H9 (cell line): ENCODE data around the gene OXTR. TPM values are rescaled to one million over a fixed set of nuclear protein-coding genes. Genes with fewer than 3 reads are reported as not detected.

Source experiments
- DNase-seq: peaks from one replicate; pipeline ENCODE4 v3.0.0-alpha.2; 2017
- H2AFZ ChIP-seq: one replicate; pipeline ENCODE4 v1.6.1; 2013; ENCODE audit warnings: mild to moderate bottlenecking, low read length, control low read depth, moderate library complexity
- H2AK5ac ChIP-seq: 2 replicates; pipeline ENCODE4 v1.6.1; 2013; ENCODE audit warnings: low read length, control low read depth, mixed read lengths; ENCODE audit not compliant: insufficient read length
- H2BK120ac ChIP-seq: one replicate; pipeline ENCODE4 v1.6.1; 2013; ENCODE audit warnings: low read depth, mild to moderate bottlenecking, low read length, control low read depth, inconsistent platforms; ENCODE audit not compliant: poor library complexity, severe bottlenecking
- H2BK12ac ChIP-seq: 2 replicates; pipeline ENCODE4 v1.6.1; 2013; ENCODE audit warnings: low read length, control low read depth, mixed read lengths, low read depth; ENCODE audit not compliant: insufficient read length
- H2BK15ac ChIP-seq: 2 replicates; pipeline ENCODE4 v1.6.1; 2013; ENCODE audit warnings: low read depth, low read length, control low read depth
- H2BK20ac ChIP-seq: one replicate; pipeline ENCODE4 v1.6.1; 2013; ENCODE audit warnings: low read depth, mild to moderate bottlenecking, low read length, control low read depth, inconsistent platforms; ENCODE audit not compliant: poor library complexity, severe bottlenecking
- H2BK5ac ChIP-seq: 2 replicates; pipeline ENCODE4 v1.6.1; 2013; ENCODE audit warnings: low read length, control low read depth, mixed read lengths; ENCODE audit not compliant: insufficient read length
- H3K14ac ChIP-seq: 2 replicates; pipeline ENCODE4 v1.6.1; 2013; ENCODE audit warnings: low read length, control low read depth; ENCODE audit not compliant: insufficient read depth
- H3K18ac ChIP-seq: 2 replicates; pipeline ENCODE4 v1.6.1; 2013; ENCODE audit warnings: low read depth, mild to moderate bottlenecking, mixed read lengths, low read length, control low read depth; ENCODE audit not compliant: insufficient read length
- H3K23ac ChIP-seq: 2 replicates; pipeline ENCODE4 v1.6.1; 2013; ENCODE audit warnings: low read length, control low read depth, mixed read lengths, low read depth; ENCODE audit not compliant: insufficient read length
- H3K23me2 ChIP-seq: 2 replicates; pipeline ENCODE4 v1.6.1; 2013; ENCODE audit warnings: low read depth, mild to moderate bottlenecking, mixed read lengths, low read length, control low read depth; ENCODE audit not compliant: insufficient read length, poor library complexity, severe bottlenecking
- H3K27ac ChIP-seq: 2 replicates; pipeline ENCODE4 v1.5.1; 2013; ENCODE audit warnings: low read length, control low read depth, mixed read lengths, low read depth; ENCODE audit not compliant: insufficient read length
- H3K27me3 ChIP-seq: 2 replicates; pipeline ENCODE4 v1.6.1; 2013; ENCODE audit warnings: low read length, control low read depth, inconsistent platforms; ENCODE audit not compliant: insufficient read depth
- H3K4ac ChIP-seq: 2 replicates; pipeline ENCODE4 v1.6.1; 2013; ENCODE audit warnings: low read depth, mild to moderate bottlenecking, control low read depth, inconsistent platforms, low read length, moderate library complexity
- H3K4me1 ChIP-seq: 2 replicates; pipeline ENCODE4 v1.6.1; 2013; ENCODE audit warnings: low read length, control low read depth, inconsistent platforms; ENCODE audit not compliant: insufficient read depth
- H3K4me2 ChIP-seq: 2 replicates; pipeline ENCODE4 v1.6.1; 2013; ENCODE audit warnings: low read length, control low read depth, mixed read lengths; ENCODE audit not compliant: insufficient read length, insufficient read depth
- H3K56ac ChIP-seq: 2 replicates; pipeline ENCODE4 v1.6.1; 2013; ENCODE audit warnings: low read depth, mild to moderate bottlenecking, mixed read lengths, low read length, control low read depth; ENCODE audit not compliant: insufficient read length
- H3K79me1 ChIP-seq: 2 replicates; pipeline ENCODE4 v1.6.1; 2013; ENCODE audit warnings: low read depth, mild to moderate bottlenecking, moderate library complexity, low read length, control low read depth, inconsistent platforms; ENCODE audit not compliant: insufficient read depth, poor library complexity, severe bottlenecking
- H3K79me2 ChIP-seq: 2 replicates; pipeline ENCODE4 v1.6.1; 2013; ENCODE audit warnings: low read length, control low read depth, inconsistent platforms; ENCODE audit not compliant: insufficient read depth
- H3K9ac ChIP-seq: 2 replicates; pipeline ENCODE4 v1.6.1; 2013; ENCODE audit warnings: low read length, control low read depth, mixed read lengths; ENCODE audit not compliant: insufficient read length; ENCODE audit errors: extremely low read depth
- H3K9me3 ChIP-seq: one replicate; pipeline ENCODE4 v1.6.1; 2013; ENCODE audit warnings: low read depth, low read length, inconsistent platforms; ENCODE audit not compliant: control insufficient read depth
- H3T11ph ChIP-seq: one replicate; pipeline ENCODE4 v1.6.1; 2013; ENCODE audit warnings: mild to moderate bottlenecking, low read length, control low read depth, inconsistent platforms
- H4K20me1 ChIP-seq: one replicate; pipeline ENCODE4 v1.6.1; 2013; ENCODE audit not compliant: control insufficient read depth, insufficient read length, insufficient read depth
- H4K5ac ChIP-seq: 2 replicates; pipeline ENCODE4 v1.6.1; 2013; ENCODE audit warnings: low read depth, mild to moderate bottlenecking, mixed read lengths, low read length, control low read depth; ENCODE audit not compliant: insufficient read length
- H4K8ac ChIP-seq: replicated peaks from 2 replicates; pipeline ENCODE4 v1.6.1; 2013; ENCODE audit warnings: low read length, control low read depth, mixed read lengths, low read depth; ENCODE audit not compliant: insufficient read length
- H4K91ac ChIP-seq: 2 replicates; pipeline ENCODE4 v1.6.1; 2013; ENCODE audit warnings: low read depth, mild to moderate bottlenecking, moderate library complexity, mixed read lengths, low read length, control low read depth; ENCODE audit not compliant: insufficient read length
- H3K27ac Mint-ChIP-seq, 3 experiments: 2 replicates in 2 of 3; 3 replicates in 1 of 3; pipeline ENCODE4 v1.8.0; 2020 to 2021; ENCODE audit warnings: mixed read lengths in 3 of 3, mild to moderate bottlenecking in 1 of 3, moderate library complexity in 1 of 3
- H3K27me3 Mint-ChIP-seq: 2 replicates; pipeline ENCODE4 v1.8.0; 2021; ENCODE audit warnings: low read depth, mild to moderate bottlenecking, moderate library complexity, mixed read lengths
- H3K36me3 Mint-ChIP-seq, 3 experiments: 2 replicates in 2 of 3; 3 replicates in 1 of 3; pipeline ENCODE4 v1.8.0; 2020 to 2021; ENCODE audit warnings: low read depth in 3 of 3, mixed read lengths in 3 of 3; ENCODE audit not compliant: insufficient read depth in 1 of 3
- H3K4me1 Mint-ChIP-seq, 2 experiments: 2 replicates each; pipeline ENCODE4 v1.8.0; 2020; ENCODE audit warnings: mixed read lengths in 2 of 2
- H3K4me3 Mint-ChIP-seq, 2 experiments: 2 replicates in 1 of 2; 3 replicates in 1 of 2; pipeline ENCODE4 v1.8.0; 2020 to 2021; ENCODE audit warnings: mild to moderate bottlenecking in 2 of 2, mixed read lengths in 2 of 2, moderate library complexity in 1 of 2
- H3K9me3 Mint-ChIP-seq, 2 experiments: 2 replicates in 1 of 2; 3 replicates in 1 of 2; pipeline ENCODE4 v1.8.0; 2020; ENCODE audit warnings: mild to moderate bottlenecking in 2 of 2, mixed read lengths in 2 of 2, moderate library complexity in 1 of 2
- WGBS: extraction: QIAGEN DNeasy Blood & Tissue Kit; methylation state at CpG from one replicate; pipeline ENCODE4 v1.1.7; 2013; ENCODE audit warnings: missing lambda C conversion rate, low lambda C conversion rate, mixed read lengths; ENCODE audit not compliant: insufficient read length; ENCODE audit errors: extremely low coverage; 5-methylcytosine and 5-hydroxymethylcytosine counted together
- total RNA-seq: library from RNA; stranded (reverse); gene quantifications from 2 replicates; pipeline ENCODE4 v1.2.1, GENCODE V29; 2021
- TF ChIP-seq, protein P1 (sequence below): fragments of 200-600 bp; sonication (generic); conservative IDR thresholded peaks from 3 replicates; pipeline ENCODE4 v1.8.0; 2021; ENCODE audit warnings: antibody characterized with exemption, mild to moderate bottlenecking

The OXTR gene
- total RNA-seq, 1 experiment from 2014 or later: 1.7 TPM

DNA sequence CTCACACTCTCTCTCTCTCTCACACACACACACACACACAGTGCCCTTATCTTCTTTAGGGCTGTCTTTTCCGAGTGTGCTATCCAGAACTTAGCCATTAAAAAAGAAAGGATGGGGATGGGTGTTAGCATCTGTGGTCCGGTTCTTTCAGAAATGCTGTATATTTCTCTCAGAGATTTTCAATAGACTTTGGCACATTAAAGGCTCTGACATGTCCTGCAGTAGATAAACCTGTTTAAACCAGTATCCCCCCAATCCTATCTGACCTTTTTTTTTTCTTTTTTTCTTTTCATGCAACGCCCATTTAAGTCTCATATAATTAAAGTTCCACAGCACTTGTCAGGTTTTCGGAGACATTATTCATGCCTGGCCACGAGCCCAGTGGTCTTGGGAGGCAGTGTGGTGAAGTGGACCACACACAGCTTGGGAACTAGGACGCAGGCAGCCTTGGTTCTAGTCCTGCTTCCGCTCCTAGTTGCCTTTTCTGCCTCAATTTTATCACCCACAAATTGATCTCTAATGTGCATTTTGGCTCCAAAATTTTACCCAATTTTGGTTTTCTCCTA is 22.6 kb downstream of the OXTR start:
- H3K9ac ChIP-seq: no peak overlapping the region
- H3K79me1 ChIP-seq: no peaks in the 10 kb centered on the region
- H3K23ac ChIP-seq: no peak overlapping the region
- H3K27ac ChIP-seq: no peak overlapping the region
- no peak overlapping the region for H4K5ac ChIP-seq
- no peak overlapping the region for H3K14ac ChIP-seq
- no peak overlapping the region for H3K18ac ChIP-seq
- H2BK20ac ChIP-seq: no peak overlapping the region
- no peak for DNase-seq
- no peak overlapping the region for H2BK15ac ChIP-seq
- H3K9me3 ChIP-seq: no peaks in the 10 kb centered on the region
- H4K8ac ChIP-seq: no peak overlapping the region
- WGBS: no CpG with 5 or more reads among the region's 7 CpGs
- Mint-ChIP-seq H3K4me3 (no peak overlapping the region), H3K27me3 (peaks cover 24% of the 10 kb centered on the region), H3K9me3 (no peaks in the 10 kb centered on the region), H3K36me3 (no peaks in the 10 kb centered on the region), H3K27ac (no peak overlapping the region), H3K4me1 (peaks cover 24 to 26% of the 10 kb centered on the region in 2 experiments)
- no peak overlapping the region for H2BK5ac ChIP-seq
- TF ChIP-seq, protein P1, sequence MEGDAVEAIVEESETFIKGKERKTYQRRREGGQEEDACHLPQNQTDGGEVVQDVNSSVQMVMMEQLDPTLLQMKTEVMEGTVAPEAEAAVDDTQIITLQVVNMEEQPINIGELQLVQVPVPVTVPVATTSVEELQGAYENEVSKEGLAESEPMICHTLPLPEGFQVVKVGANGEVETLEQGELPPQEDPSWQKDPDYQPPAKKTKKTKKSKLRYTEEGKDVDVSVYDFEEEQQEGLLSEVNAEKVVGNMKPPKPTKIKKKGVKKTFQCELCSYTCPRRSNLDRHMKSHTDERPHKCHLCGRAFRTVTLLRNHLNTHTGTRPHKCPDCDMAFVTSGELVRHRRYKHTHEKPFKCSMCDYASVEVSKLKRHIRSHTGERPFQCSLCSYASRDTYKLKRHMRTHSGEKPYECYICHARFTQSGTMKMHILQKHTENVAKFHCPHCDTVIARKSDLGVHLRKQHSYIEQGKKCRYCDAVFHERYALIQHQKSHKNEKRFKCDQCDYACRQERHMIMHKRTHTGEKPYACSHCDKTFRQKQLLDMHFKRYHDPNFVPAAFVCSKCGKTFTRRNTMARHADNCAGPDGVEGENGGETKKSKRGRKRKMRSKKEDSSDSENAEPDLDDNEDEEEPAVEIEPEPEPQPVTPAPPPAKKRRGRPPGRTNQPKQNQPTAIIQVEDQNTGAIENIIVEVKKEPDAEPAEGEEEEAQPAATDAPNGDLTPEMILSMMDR: no peak
- no peaks in the 10 kb centered on the region for H3K27me3 ChIP-seq
- H3K4ac ChIP-seq: no peak overlapping the region
- no peaks in the 10 kb centered on the region for H3K79me2 ChIP-seq
- H3K4me1 ChIP-seq: peaks cover 8% of the 10 kb centered on the region; the same call in 1 of the 2 replicates
- no peak overlapping the region for H3T11ph ChIP-seq
- H2BK120ac ChIP-seq: no peak overlapping the region
- H4K91ac ChIP-seq: no peak overlapping the region
- H3K23me2 ChIP-seq: peaks cover under 1% of the 10 kb centered on the region
- no peak overlapping the region for H2AFZ ChIP-seq
- H3K56ac ChIP-seq: no peak overlapping the region
- no peak overlapping the region for H2AK5ac ChIP-seq
- no peaks in the 10 kb centered on the region for H4K20me1 ChIP-seq
- H3K4me2 ChIP-seq: no peak overlapping the region
- no peak overlapping the region for H2BK12ac ChIP-seq
